HCT116 (cell line): ENCODE results near the gene GASK1A.
A peak's percentile ranks its signal among the peaks of the same experiment; 100 is the strongest.

Source experiments
- CTCF ChIP-seq, 3 experiments: fragments of 200-600 bp in 1 of 3; sonication (generic) in 1 of 3; IDR thresholded peaks in 2 of 3; conservative IDR thresholded peaks in 1 of 3; 2 replicates each; pipeline ENCODE4 v1.5.1; 2012 to 2017; ENCODE audit warnings: low read depth in 2 of 3, low read length in 2 of 3, antibody characterized with exemption in 1 of 3, borderline replicate concordance in 1 of 3, control low read depth in 1 of 3, mild to moderate bottlenecking in 1 of 3, mixed read lengths in 1 of 3, mixed run types in 1 of 3, moderate library complexity in 1 of 3; ENCODE audit not compliant: insufficient read depth in 1 of 3
- POLR2AphosphoS5 ChIP-seq: IDR thresholded peaks from 2 replicates; pipeline ENCODE4 v1.6.1; 2011; ENCODE audit warnings: mild to moderate bottlenecking, low read depth, low read length, moderate library complexity
- YY1 ChIP-seq: IDR thresholded peaks from 2 replicates; pipeline ENCODE4 v1.6.1; 2011; ENCODE audit warnings: low read length, low read depth, moderate library complexity, mild to moderate bottlenecking; ENCODE audit not compliant: insufficient replicate concordance; ENCODE audit errors: extremely low read depth

- TF ChIP-seq YY1 (no peak), CTCF (IDR thresholded peaks at IDR 0.05 in 2 of 3, conservative IDR thresholded peaks at IDR 0.05 in 1 of 3; ENCODE audit: borderline replicate concordance in 1 of 3, insufficient read depth in 1 of 3, low read depth in 2 of 3, low read length in 2 of 3) (peak; percentile 62 to 74 (median 69); a peak in 5 of 6 replicates), POLR2AphosphoS5 (no peak)
Measured at GRCh38 chr3:42961633-42962032, 17.5 kb upstream of the GASK1A start.
